ENCODE data around the gene ATP8A2.

Gene ATP8A2

GRCh38 chr13:25958986-25959385 is 587.2 kb downstream of the ATP8A2 start:
- DNase-seq (ENCODE audit: low read depth in 2 of 2) = no peak

- no peak for DNase-seq (ENCODE audit: low read depth in 2 of 2)
These were observed 589.5 kb downstream of the ATP8A2 start for GRCh38 chr13:25961294-25961693.

GRCh38 chr13:25963674-25964073 is 591.9 kb downstream of the ATP8A2 start:
- DNase-seq (ENCODE audit: low read depth in 2 of 2) = no peak

DNA sequence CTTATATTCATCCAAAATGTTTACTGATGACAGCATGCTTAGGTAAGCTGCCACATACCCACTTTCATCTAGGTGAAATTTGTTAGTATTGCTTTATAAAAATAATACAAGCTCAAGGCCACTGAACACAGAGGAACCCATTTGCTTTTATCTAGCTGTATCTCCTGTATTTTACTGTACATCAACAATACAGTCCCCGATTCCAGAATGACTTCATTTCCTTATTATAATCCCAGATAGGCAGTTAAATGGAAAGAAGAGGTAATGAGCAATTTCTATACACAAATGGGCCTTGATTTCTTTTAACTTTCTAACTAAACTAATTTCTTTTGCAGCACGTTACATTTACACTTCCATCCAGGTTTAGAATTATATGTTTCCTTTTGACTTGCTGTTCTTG is 593.8 kb downstream of the ATP8A2 start:
- DNase-seq (ENCODE audit: low read depth in 2 of 2) = no peak

GRCh38 chr13:25966086-25966485 is 594.3 kb downstream of the ATP8A2 start:
- DNase-seq (ENCODE audit: low read depth in 2 of 2) = no peak

DNA sequence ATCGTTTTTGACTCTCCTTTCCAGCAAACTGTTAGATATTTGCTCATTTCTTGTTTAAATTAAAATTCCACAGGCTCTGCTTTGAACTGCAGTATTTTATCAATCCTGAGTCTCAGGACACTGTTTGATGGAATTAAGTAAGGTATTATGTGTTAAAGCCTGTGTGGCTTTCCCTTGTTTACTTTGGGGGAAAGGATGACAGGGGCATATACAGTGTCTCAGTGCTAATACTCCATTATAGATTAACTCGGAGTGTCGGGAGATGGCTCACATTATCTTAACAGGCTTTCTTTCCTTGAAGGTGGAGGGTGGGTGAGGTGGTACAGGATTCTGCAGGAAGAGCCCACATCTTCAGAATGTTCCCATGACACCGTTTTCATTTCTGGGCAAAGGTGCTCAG is 595.4 kb downstream of the ATP8A2 start:
- no peak for DNase-seq (ENCODE audit: low read depth in 2 of 2)

- no peak for DNase-seq (ENCODE audit: low read depth in 2 of 2)
These were observed 599.3 kb downstream of the ATP8A2 start for GRCh38 chr13:25971047-25971446.

- peak in 1 of 2 donors; percentile 11 for DNase-seq (ENCODE audit: low read depth in 2 of 2)
These were observed 599.8 kb downstream of the ATP8A2 start for GRCh38 chr13:25971459-25972145.

DNA sequence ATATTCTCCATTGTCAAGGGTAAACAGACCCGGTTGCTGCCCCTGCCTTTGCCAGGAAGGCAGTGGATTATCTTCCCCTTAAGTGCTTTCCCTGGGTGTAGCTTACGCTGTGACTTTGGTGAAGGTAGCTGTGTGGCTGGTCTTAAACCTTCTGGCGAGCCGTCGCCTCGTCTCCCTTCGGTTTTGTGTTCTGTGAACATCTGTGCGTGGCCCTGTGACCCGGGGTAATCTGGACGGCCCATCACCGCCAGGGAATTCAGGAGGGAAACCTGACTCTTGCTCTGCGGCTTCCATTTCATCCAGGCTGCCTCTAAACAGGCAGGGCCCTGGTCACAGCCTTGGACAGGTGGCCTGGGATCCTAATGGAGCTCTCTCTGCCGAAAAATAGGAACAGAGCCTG is 601.3 kb downstream of the ATP8A2 start:
- DNase-seq (ENCODE audit: low read depth in 2 of 2) = no peak

- no peak for DNase-seq (ENCODE audit: low read depth in 2 of 2)
These were observed 601.8 kb downstream of the ATP8A2 start for GRCh38 chr13:25973576-25973975.

- no peak for DNase-seq (ENCODE audit: low read depth in 2 of 2)
These were observed 605.4 kb downstream of the ATP8A2 start for GRCh38 chr13:25977216-25977615.

GRCh38 chr13:25977671-25978070 is 605.9 kb downstream of the ATP8A2 start:
- no peak for DNase-seq (ENCODE audit: low read depth in 2 of 2)

GRCh38 chr13:25978961-25979360 is 607.2 kb downstream of the ATP8A2 start:
- no peak for DNase-seq (ENCODE audit: low read depth in 2 of 2)

DNA sequence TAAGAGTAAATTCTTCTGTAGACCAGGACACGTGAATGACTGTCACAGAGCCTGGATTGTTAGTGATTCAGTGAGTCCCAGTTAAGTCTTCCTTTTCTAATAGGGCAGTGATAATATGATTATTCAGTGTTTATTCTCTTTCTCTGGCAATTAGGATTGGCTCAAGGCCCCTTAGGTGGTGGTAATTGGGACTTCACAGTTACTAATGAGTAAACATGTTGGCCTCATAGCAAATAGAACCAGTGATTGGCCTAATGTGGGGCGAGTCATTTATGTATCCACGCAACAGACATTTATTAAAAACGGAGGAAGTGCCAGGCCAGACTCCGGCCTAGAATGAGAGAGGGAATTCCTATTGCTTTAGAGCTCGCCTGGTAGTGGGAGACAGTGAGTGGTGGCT is 607.6 kb downstream of the ATP8A2 start:
- DNase-seq (ENCODE audit: low read depth in 2 of 2) = no peak

DNA sequence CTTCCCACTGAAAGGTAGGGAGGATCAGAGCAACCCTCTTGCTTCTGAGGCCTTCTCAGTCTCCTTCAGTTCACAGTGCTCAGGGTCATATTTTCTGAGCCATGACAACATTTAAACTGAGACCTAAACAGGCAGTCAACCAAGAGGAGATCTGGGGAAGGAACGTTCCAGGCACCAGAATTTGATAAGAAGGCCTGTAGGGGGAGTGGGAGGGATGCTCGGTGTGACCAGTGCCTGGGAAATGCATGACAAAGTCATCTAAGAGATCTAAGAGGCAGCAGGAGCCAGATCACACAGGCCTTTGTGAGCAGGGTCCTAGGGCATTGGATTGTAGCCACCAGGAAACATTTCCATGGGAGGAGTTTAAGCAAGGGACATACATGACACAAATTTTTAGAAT is 608.5 kb downstream of the ATP8A2 start:
- DNase-seq (ENCODE audit: low read depth in 2 of 2) = no peak

DNA sequence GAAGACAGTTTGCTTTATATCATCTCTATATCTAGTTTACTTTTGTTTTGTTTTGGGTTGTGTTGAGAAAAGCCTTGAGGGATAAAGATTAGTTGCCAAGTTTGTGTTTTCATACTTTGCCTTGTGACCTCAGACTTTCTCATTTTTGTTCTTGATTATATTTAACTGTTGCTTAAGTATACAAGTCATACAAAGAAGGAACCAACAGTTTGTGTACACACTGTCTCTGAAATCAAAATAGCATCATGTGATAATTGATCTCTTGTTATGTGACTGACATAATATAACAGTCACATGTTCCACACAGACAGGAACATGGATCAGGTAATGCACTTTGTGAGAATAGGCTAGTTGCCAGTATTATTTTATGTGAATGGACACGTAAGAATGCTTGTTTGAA is 609.3 kb downstream of the ATP8A2 start:
- DNase-seq (ENCODE audit: low read depth in 2 of 2) = no peak

- DNase-seq (ENCODE audit: low read depth in 2 of 2) = no peak
These were observed 611.1 kb downstream of the ATP8A2 start for GRCh38 chr13:25982907-25983306.

DNA sequence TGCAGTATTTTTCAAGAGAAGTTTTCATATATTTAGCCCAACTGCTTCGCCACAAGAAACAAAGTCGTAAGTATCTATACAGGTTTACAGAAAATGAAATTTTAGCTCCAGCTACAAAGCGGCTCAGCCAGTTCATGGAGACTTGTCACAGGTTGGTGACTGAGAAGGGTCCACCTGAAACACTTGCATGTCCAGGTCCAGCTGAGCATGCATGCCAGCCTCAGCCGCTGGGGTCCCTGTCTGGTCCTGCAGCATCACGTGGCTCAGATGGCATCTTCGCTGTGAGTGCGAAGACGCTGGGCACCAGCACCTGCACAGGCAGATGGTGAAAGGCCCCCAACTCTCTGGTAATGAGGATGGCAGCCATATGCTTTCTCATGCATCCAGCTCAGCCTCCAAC is 616.2 kb downstream of the ATP8A2 start:
- no peak for DNase-seq (ENCODE audit: low read depth in 2 of 2)

- DNase-seq (ENCODE audit: low read depth in 2 of 2) = no peak
These were observed 616.9 kb downstream of the ATP8A2 start for GRCh38 chr13:25988661-25989060.

GRCh38 chr13:25990801-25991200 is 619.0 kb downstream of the ATP8A2 start:
- DNase-seq (ENCODE audit: low read depth in 2 of 2) = no peak

- DNase-seq (ENCODE audit: low read depth in 2 of 2) = no peak
These were observed 620.3 kb downstream of the ATP8A2 start for GRCh38 chr13:25992076-25992475.

GRCh38 chr13:26007261-26008125 is 635.7 kb downstream of the ATP8A2 start:
- no peak for DNase-seq (ENCODE audit: low read depth in 2 of 2)

DNA sequence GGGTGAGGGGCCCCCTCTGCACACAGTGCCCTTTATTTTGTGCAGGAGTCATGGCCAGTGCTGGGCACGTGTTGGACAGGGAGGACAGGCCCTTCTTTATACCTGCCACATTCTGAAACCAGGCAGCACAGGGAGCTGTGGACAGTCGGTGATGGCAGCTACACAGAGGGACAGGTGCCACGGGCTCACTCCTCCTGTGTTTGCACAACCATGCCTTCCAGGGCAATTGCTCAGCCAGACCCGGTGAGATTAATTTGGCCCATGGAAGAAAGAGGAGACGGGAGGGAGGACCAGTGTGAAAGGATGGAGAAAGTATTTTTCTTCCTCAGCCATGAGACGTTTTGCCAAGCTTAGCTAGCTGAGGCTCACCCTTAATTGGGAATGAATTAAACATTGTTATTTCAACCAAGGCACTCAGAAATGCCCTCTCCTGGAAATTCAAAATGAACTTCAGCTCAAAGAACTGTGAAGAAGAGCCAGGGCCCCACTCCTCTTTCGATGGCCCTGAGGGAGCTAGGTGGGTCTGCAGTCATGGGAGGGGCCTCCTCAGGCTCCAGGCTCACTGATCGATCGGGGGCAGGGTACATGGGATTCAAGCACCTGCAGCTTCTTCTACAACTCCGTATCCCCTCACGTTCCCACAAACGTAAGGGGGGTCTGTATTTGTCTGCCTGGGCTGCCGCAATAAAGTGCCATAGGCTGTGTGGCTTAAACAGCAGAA is 638.9 kb downstream of the ATP8A2 start:
- no peak for DNase-seq (ENCODE audit: low read depth in 2 of 2)

Measured in activated CD4-positive, alpha-beta T cell treated with anti-CD3 and anti-CD28 coated beads for 24 hours (primary cell).